H9 (cell line): ENCODE data around the gene GPR176. TPM values are rescaled to one million over a fixed set of nuclear protein-coding genes. Genes with fewer than 3 reads are reported as not detected.

ENCODE experiments used
- DNase-seq: peaks from one replicate; pipeline ENCODE4 v3.0.0-alpha.2; 2017
- H2AFZ ChIP-seq: one replicate; pipeline ENCODE4 v1.6.1; 2013; ENCODE audit warnings: mild to moderate bottlenecking, low read length, control low read depth, moderate library complexity
- H2AK5ac ChIP-seq: 2 replicates; pipeline ENCODE4 v1.6.1; 2013; ENCODE audit warnings: low read length, control low read depth, mixed read lengths; ENCODE audit not compliant: insufficient read length
- H2BK120ac ChIP-seq: one replicate; pipeline ENCODE4 v1.6.1; 2013; ENCODE audit warnings: low read depth, mild to moderate bottlenecking, low read length, control low read depth, inconsistent platforms; ENCODE audit not compliant: poor library complexity, severe bottlenecking
- H2BK12ac ChIP-seq: 2 replicates; pipeline ENCODE4 v1.6.1; 2013; ENCODE audit warnings: low read length, control low read depth, mixed read lengths, low read depth; ENCODE audit not compliant: insufficient read length
- H2BK15ac ChIP-seq: 2 replicates; pipeline ENCODE4 v1.6.1; 2013; ENCODE audit warnings: low read depth, low read length, control low read depth
- H2BK20ac ChIP-seq: one replicate; pipeline ENCODE4 v1.6.1; 2013; ENCODE audit warnings: low read depth, mild to moderate bottlenecking, low read length, control low read depth, inconsistent platforms; ENCODE audit not compliant: poor library complexity, severe bottlenecking
- H2BK5ac ChIP-seq: 2 replicates; pipeline ENCODE4 v1.6.1; 2013; ENCODE audit warnings: low read length, control low read depth, mixed read lengths; ENCODE audit not compliant: insufficient read length
- H3K14ac ChIP-seq: 2 replicates; pipeline ENCODE4 v1.6.1; 2013; ENCODE audit warnings: low read length, control low read depth; ENCODE audit not compliant: insufficient read depth
- H3K18ac ChIP-seq: 2 replicates; pipeline ENCODE4 v1.6.1; 2013; ENCODE audit warnings: low read depth, mild to moderate bottlenecking, mixed read lengths, low read length, control low read depth; ENCODE audit not compliant: insufficient read length
- H3K23ac ChIP-seq: 2 replicates; pipeline ENCODE4 v1.6.1; 2013; ENCODE audit warnings: low read length, control low read depth, mixed read lengths, low read depth; ENCODE audit not compliant: insufficient read length
- H3K23me2 ChIP-seq: 2 replicates; pipeline ENCODE4 v1.6.1; 2013; ENCODE audit warnings: low read depth, mild to moderate bottlenecking, mixed read lengths, low read length, control low read depth; ENCODE audit not compliant: insufficient read length, poor library complexity, severe bottlenecking
- H3K27ac ChIP-seq: 2 replicates; pipeline ENCODE4 v1.5.1; 2013; ENCODE audit warnings: low read length, control low read depth, mixed read lengths, low read depth; ENCODE audit not compliant: insufficient read length
- H3K27me3 ChIP-seq: 2 replicates; pipeline ENCODE4 v1.6.1; 2013; ENCODE audit warnings: low read length, control low read depth, inconsistent platforms; ENCODE audit not compliant: insufficient read depth
- H3K4ac ChIP-seq: 2 replicates; pipeline ENCODE4 v1.6.1; 2013; ENCODE audit warnings: low read depth, mild to moderate bottlenecking, control low read depth, inconsistent platforms, low read length, moderate library complexity
- H3K4me1 ChIP-seq: 2 replicates; pipeline ENCODE4 v1.6.1; 2013; ENCODE audit warnings: low read length, control low read depth, inconsistent platforms; ENCODE audit not compliant: insufficient read depth
- H3K4me2 ChIP-seq: 2 replicates; pipeline ENCODE4 v1.6.1; 2013; ENCODE audit warnings: low read length, control low read depth, mixed read lengths; ENCODE audit not compliant: insufficient read length, insufficient read depth
- H3K56ac ChIP-seq: 2 replicates; pipeline ENCODE4 v1.6.1; 2013; ENCODE audit warnings: low read depth, mild to moderate bottlenecking, mixed read lengths, low read length, control low read depth; ENCODE audit not compliant: insufficient read length
- H3K79me1 ChIP-seq: 2 replicates; pipeline ENCODE4 v1.6.1; 2013; ENCODE audit warnings: low read depth, mild to moderate bottlenecking, moderate library complexity, low read length, control low read depth, inconsistent platforms; ENCODE audit not compliant: insufficient read depth, poor library complexity, severe bottlenecking
- H3K79me2 ChIP-seq: 2 replicates; pipeline ENCODE4 v1.6.1; 2013; ENCODE audit warnings: low read length, control low read depth, inconsistent platforms; ENCODE audit not compliant: insufficient read depth
- H3K9ac ChIP-seq: 2 replicates; pipeline ENCODE4 v1.6.1; 2013; ENCODE audit warnings: low read length, control low read depth, mixed read lengths; ENCODE audit not compliant: insufficient read length; ENCODE audit errors: extremely low read depth
- H3K9me3 ChIP-seq: one replicate; pipeline ENCODE4 v1.6.1; 2013; ENCODE audit warnings: low read depth, low read length, inconsistent platforms; ENCODE audit not compliant: control insufficient read depth
- H3T11ph ChIP-seq: one replicate; pipeline ENCODE4 v1.6.1; 2013; ENCODE audit warnings: mild to moderate bottlenecking, low read length, control low read depth, inconsistent platforms
- H4K20me1 ChIP-seq: one replicate; pipeline ENCODE4 v1.6.1; 2013; ENCODE audit not compliant: control insufficient read depth, insufficient read length, insufficient read depth
- H4K5ac ChIP-seq: 2 replicates; pipeline ENCODE4 v1.6.1; 2013; ENCODE audit warnings: low read depth, mild to moderate bottlenecking, mixed read lengths, low read length, control low read depth; ENCODE audit not compliant: insufficient read length
- H4K8ac ChIP-seq: replicated peaks from 2 replicates; pipeline ENCODE4 v1.6.1; 2013; ENCODE audit warnings: low read length, control low read depth, mixed read lengths, low read depth; ENCODE audit not compliant: insufficient read length
- H4K91ac ChIP-seq: 2 replicates; pipeline ENCODE4 v1.6.1; 2013; ENCODE audit warnings: low read depth, mild to moderate bottlenecking, moderate library complexity, mixed read lengths, low read length, control low read depth; ENCODE audit not compliant: insufficient read length
- H3K27ac Mint-ChIP-seq, 3 experiments: 2 replicates in 2 of 3; 3 replicates in 1 of 3; pipeline ENCODE4 v1.8.0; 2020 to 2021; ENCODE audit warnings: mixed read lengths in 3 of 3, mild to moderate bottlenecking in 1 of 3, moderate library complexity in 1 of 3
- H3K27me3 Mint-ChIP-seq: 2 replicates; pipeline ENCODE4 v1.8.0; 2021; ENCODE audit warnings: low read depth, mild to moderate bottlenecking, moderate library complexity, mixed read lengths
- H3K36me3 Mint-ChIP-seq, 3 experiments: 2 replicates in 2 of 3; 3 replicates in 1 of 3; pipeline ENCODE4 v1.8.0; 2020 to 2021; ENCODE audit warnings: low read depth in 3 of 3, mixed read lengths in 3 of 3; ENCODE audit not compliant: insufficient read depth in 1 of 3
- H3K4me1 Mint-ChIP-seq, 2 experiments: 2 replicates each; pipeline ENCODE4 v1.8.0; 2020; ENCODE audit warnings: mixed read lengths in 2 of 2
- H3K4me3 Mint-ChIP-seq, 2 experiments: 2 replicates in 1 of 2; 3 replicates in 1 of 2; pipeline ENCODE4 v1.8.0; 2020 to 2021; ENCODE audit warnings: mild to moderate bottlenecking in 2 of 2, mixed read lengths in 2 of 2, moderate library complexity in 1 of 2
- H3K9me3 Mint-ChIP-seq, 2 experiments: 2 replicates in 1 of 2; 3 replicates in 1 of 2; pipeline ENCODE4 v1.8.0; 2020; ENCODE audit warnings: mild to moderate bottlenecking in 2 of 2, mixed read lengths in 2 of 2, moderate library complexity in 1 of 2
- WGBS: extraction: QIAGEN DNeasy Blood & Tissue Kit; methylation state at CpG from one replicate; pipeline ENCODE4 v1.1.7; 2013; ENCODE audit warnings: missing lambda C conversion rate, low lambda C conversion rate, mixed read lengths; ENCODE audit not compliant: insufficient read length; ENCODE audit errors: extremely low coverage; 5-methylcytosine and 5-hydroxymethylcytosine counted together
- total RNA-seq: library from RNA; stranded (reverse); gene quantifications from 2 replicates; pipeline ENCODE4 v1.2.1, GENCODE V29; 2021
- TF ChIP-seq, protein P1 (sequence below): fragments of 200-600 bp; sonication (generic); conservative IDR thresholded peaks from 3 replicates; pipeline ENCODE4 v1.8.0; 2021; ENCODE audit warnings: antibody characterized with exemption, mild to moderate bottlenecking

The GPR176 gene
- total RNA-seq, 1 experiment from 2014 or later = 132 TPM

DNA sequence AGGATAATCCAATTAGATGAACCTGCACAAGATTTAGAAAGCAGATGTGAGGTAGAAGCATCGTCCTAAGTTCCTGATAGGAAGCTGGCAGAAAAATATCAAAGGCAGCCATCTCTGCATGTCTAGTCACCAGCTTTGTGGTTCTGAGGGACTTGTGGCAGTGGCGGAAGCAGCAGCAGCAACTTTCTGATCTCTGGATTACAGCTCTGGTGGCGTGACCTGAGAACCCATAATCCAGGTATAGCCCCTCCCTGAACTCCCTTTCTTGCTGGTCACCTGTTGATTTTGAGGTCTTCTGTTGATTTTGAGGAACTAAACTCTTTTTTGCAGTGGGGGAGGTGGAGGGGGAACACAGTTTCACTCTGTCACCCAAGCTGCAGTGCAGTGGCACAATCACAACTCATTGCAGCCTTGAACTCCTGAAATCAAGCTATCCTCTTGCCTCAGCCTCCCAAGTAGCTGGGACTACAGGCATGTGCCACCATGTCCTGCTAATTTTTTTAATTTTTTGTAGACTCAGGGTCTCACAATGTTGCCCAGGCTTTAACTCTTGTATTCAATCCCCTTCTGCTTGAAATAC, 145.3 kb downstream of the GPR176 start:
- Mint-ChIP-seq H3K4me1 (peaks cover 18 to 26% of the 10 kb centered on the region in 2 experiments), H3K9me3 (no peaks in the 10 kb centered on the region; a peak in 1 of 5 replicates), H3K27me3 (no peaks in the 10 kb centered on the region), H3K4me3 (no peak overlapping the region), H3K36me3 (peaks cover 0 to 2% (median 0%) of the 10 kb centered on the region in 3 experiments; a peak in 2 of 7 replicates), H3K27ac (no peak overlapping the region)
- Histone ChIP-seq H2AK5ac (no peak overlapping the region), H4K91ac (no peak overlapping the region), H2AFZ (no peak overlapping the region), H3K18ac (no peak overlapping the region), H4K8ac (no peak overlapping the region), H3K27ac (no peak overlapping the region), H2BK12ac (no peak overlapping the region), H3K14ac (no peak overlapping the region), H4K5ac (no peak overlapping the region), H3K79me2 (no peaks in the 10 kb centered on the region), H2BK15ac (no peak overlapping the region), H3K9ac (no peak overlapping the region), H3K79me1 (no peaks in the 10 kb centered on the region), H3K56ac (no peak overlapping the region), H2BK20ac (no peak overlapping the region), H3K9me3 (no peaks in the 10 kb centered on the region), H3K4ac (no peak overlapping the region), H3T11ph (no peak overlapping the region), H3K27me3 (no peaks in the 10 kb centered on the region), H3K23ac (no peak overlapping the region), H4K20me1 (no peaks in the 10 kb centered on the region), H3K4me2 (no peak overlapping the region), H2BK120ac (no peak overlapping the region), H2BK5ac (no peak overlapping the region), H3K4me1 (no peaks in the 10 kb centered on the region; the same call in 1 of the 2 replicates), H3K23me2 (no peaks in the 10 kb centered on the region)
- no peak for DNase-seq
- WGBS = no CpG with 5 or more reads among the region's 3 CpGs
- TF ChIP-seq, protein P1, sequence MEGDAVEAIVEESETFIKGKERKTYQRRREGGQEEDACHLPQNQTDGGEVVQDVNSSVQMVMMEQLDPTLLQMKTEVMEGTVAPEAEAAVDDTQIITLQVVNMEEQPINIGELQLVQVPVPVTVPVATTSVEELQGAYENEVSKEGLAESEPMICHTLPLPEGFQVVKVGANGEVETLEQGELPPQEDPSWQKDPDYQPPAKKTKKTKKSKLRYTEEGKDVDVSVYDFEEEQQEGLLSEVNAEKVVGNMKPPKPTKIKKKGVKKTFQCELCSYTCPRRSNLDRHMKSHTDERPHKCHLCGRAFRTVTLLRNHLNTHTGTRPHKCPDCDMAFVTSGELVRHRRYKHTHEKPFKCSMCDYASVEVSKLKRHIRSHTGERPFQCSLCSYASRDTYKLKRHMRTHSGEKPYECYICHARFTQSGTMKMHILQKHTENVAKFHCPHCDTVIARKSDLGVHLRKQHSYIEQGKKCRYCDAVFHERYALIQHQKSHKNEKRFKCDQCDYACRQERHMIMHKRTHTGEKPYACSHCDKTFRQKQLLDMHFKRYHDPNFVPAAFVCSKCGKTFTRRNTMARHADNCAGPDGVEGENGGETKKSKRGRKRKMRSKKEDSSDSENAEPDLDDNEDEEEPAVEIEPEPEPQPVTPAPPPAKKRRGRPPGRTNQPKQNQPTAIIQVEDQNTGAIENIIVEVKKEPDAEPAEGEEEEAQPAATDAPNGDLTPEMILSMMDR = no peak
